Omental fat pad (tissue), 4 donors: ENCODE measurements around the gene CCDC136. TPM values are rescaled to one million over a fixed set of nuclear protein-coding genes. Genes with fewer than 3 reads are reported as not detected.
A peak's percentile ranks its signal among the peaks of the same experiment; 100 is the strongest.

ENCODE experiments used
- ATAC-seq: fragments of 150-250 bp; one replicate; pipeline ENCODE4 v1.9.1; 2016; ENCODE audit warnings: mild to moderate bottlenecking, moderate library complexity; ENCODE audit not compliant: low FRiP score
- DNase-seq: peaks from one replicate; pipeline ENCODE4 v3.0.0-alpha.2; 2019; ENCODE audit warnings: low spot score
- CTCF ChIP-seq, 3 donors: fragments of 450-650 bp; IDR thresholded peaks; one replicate each; pipeline ENCODE4 v1.5.1; 2016 to 2017; ENCODE audit warnings: antibody characterized with exemption in 3 of 3, mild to moderate bottlenecking in 3 of 3, moderate library complexity in 2 of 3
- total RNA-seq, 4 donors: library from RNA; depleted of rRNA; stranded (reverse); fragments of >200 nt; gene quantifications; one replicate each; pipeline ENCODE4 v1.1.0, GENCODE V29; 2016

CCDC136 gene
- total RNA-seq, 4 donors from 2014 or later = 1.7 to 27.9 (median 2.7) TPM

- DNase-seq (no peak), ATAC-seq (peak; percentile 4)
- no peak for TF ChIP-seq CTCF (IDR thresholded peaks at IDR 0.05)
These were observed 40.5 kb downstream of the CCDC136 start for GRCh38 chr7:128831994-128832879.

- no peak for DNase-seq
- TF ChIP-seq CTCF (IDR thresholded peaks at IDR 0.05) = no peak
These were observed 41.0 kb downstream of the CCDC136 start for GRCh38 chr7:128832880-128833147.

GRCh38 chr7:128833148-128833945, 41.6 kb downstream of the CCDC136 start:
- ATAC-seq (peak; percentile 17), DNase-seq (no peak)
- no peak for TF ChIP-seq CTCF (IDR thresholded peaks at IDR 0.05)

More at GRCh38 chr7:128832880-128833147, 41.0 kb downstream of the CCDC136 start:
- ATAC-seq = no peak

GRCh38 chr7:128833946-128834325, 42.2 kb downstream of the CCDC136 start:
- DNase-seq = no peak
- ATAC-seq = no peak
- TF ChIP-seq CTCF (IDR thresholded peaks at IDR 0.05) = no peak

- no peak for TF ChIP-seq CTCF (IDR thresholded peaks at IDR 0.05)
- DNase-seq (no peak), ATAC-seq (no peak)
These were observed 43.5 kb downstream of the CCDC136 start for GRCh38 chr7:128835231-128835751.

GRCh38 chr7:128835790-128836641, 44.2 kb downstream of the CCDC136 start:
- DNase-seq (no peak), ATAC-seq (peak; percentile 29)
- no peak for TF ChIP-seq CTCF (IDR thresholded peaks at IDR 0.05)
